ENCODE results near the gene MTHFD1L.

DNA sequence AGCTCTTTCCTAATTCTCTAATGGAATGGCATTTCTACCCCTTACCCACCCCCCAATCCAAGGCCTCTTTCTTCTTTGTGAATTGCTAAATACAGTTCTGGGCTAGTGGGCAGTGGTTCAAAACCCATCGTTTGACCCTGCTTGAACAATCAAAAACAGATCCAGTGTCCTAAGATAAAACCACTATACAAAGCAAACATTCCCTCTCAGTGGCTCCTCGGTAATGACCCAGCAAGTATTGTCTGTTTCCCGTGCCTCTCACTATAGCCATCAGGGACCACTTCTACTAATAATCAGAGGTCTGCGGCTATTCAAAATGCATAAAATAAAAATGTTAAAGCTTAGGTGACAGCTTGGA is 230.7 kb downstream of the MTHFD1L start:
- TF ChIP-seq YY1 (IDR thresholded peaks at IDR 0.05; ENCODE audit: insufficient read depth, insufficient read length): no peak
- TF ChIP-seq SUZ12 (IDR thresholded peaks at IDR 0.05; ENCODE audit: extremely low read depth, insufficient read depth, insufficient read length): no peak
- TF ChIP-seq ZNF274 (IDR thresholded peaks at IDR 0.05; ENCODE audit: low read depth, low read length): no peak

Data from NT2/D1 (cell line).